GM10266 (cell line): ENCODE data around the gene BLOC1S6.

Experiments
- DNase-seq: peaks from one replicate; pipeline ENCODE4 v3.0.0; 2012; ENCODE audit errors: extremely low spot score
- CTCF ChIP-seq: IDR thresholded peaks from 2 replicates; pipeline ENCODE4 v1.5.1; 2012; ENCODE audit warnings: mild to moderate bottlenecking, low read depth; ENCODE audit not compliant: control insufficient read depth, insufficient read depth; ENCODE audit errors: missing control alignments

The BLOC1S6 gene

GRCh38 chr15:45548753-45549520 is 38.2 kb upstream of the BLOC1S6 start:
- TF ChIP-seq CTCF, result no peak
- no peak for DNase-seq

- DNase-seq, result no peak
- no peak for TF ChIP-seq CTCF
These were observed 37.5 kb upstream of the BLOC1S6 start for GRCh38 chr15:45549541-45550220.

GRCh38 chr15:45550436-45550835 is 36.7 kb upstream of the BLOC1S6 start:
- DNase-seq, result no peak
- no peak for TF ChIP-seq CTCF

- TF ChIP-seq CTCF, result no peak
- DNase-seq, result no peak
These were observed 35.5 kb upstream of the BLOC1S6 start for GRCh38 chr15:45551676-45552075.

GRCh38 chr15:45555934-45556608 is 31.1 kb upstream of the BLOC1S6 start:
- no peak for TF ChIP-seq CTCF
- DNase-seq, result no peak

- no peak for DNase-seq
- TF ChIP-seq CTCF, result no peak
These were observed 14.6 kb upstream of the BLOC1S6 start for GRCh38 chr15:45572617-45573016.
